SK-N-MC (cell line): Measurements from ENCODE around the gene BAZ1B.

Source experiments
- EZH2 ChIP-seq: fragments of 200-600 bp; sonication (generic); IDR thresholded peaks from one replicate; pipeline ENCODE4 v1.6.1; 2017; ENCODE audit warnings: antibody characterized with exemption
- FOXP2 ChIP-seq: optimal IDR thresholded peaks from 2 replicates; pipeline ENCODE3; 2011; ENCODE audit warnings: mild to moderate bottlenecking, moderate library complexity; ENCODE audit not compliant: insufficient read depth; ENCODE audit errors: extremely low read length, control extremely low read depth
- POLR2AphosphoS5 ChIP-seq: IDR thresholded peaks from 2 replicates; pipeline ENCODE4 v1.6.1; 2012; ENCODE audit warnings: mild to moderate bottlenecking, low read depth, low read length, borderline replicate concordance

- no peak for TF ChIP-seq POLR2AphosphoS5
- TF ChIP-seq EZH2 = no peak
- no peak for TF ChIP-seq FOXP2
Measured at GRCh38 chr7:73483171-73483570, 38.9 kb downstream of the BAZ1B start.
